ENCODE data around the gene SYNDIG1L.

Gene SYNDIG1L

DNA sequence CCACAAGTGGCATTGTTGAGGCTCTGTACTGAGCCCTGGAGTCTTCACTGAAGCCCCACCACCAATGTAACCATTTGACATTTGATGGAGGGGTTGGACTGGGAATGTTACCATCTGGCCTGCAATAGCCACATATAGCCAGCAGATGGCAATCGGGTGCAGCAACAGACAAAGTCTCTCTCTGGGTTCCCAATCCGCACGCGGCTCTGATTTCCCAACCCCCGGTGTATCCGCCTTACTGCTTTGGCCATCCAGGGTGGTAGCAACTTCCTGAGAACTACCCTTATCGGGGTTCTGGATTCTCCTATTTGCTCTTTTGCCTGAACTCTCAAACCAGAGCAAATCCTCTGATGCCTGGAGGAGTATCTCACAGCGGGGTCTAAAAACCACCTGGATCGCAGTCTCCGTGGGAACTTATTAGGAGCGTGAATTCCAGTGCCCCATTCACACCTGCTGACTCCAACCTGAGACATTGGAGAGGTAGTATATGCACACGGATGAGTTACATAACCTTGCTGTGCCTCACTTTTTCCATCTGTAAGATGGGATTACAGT is 63.6 kb downstream of the SYNDIG1L start:
- DNase-seq (ENCODE audit: low read depth, low spot score) = peak; percentile 84

DNA sequence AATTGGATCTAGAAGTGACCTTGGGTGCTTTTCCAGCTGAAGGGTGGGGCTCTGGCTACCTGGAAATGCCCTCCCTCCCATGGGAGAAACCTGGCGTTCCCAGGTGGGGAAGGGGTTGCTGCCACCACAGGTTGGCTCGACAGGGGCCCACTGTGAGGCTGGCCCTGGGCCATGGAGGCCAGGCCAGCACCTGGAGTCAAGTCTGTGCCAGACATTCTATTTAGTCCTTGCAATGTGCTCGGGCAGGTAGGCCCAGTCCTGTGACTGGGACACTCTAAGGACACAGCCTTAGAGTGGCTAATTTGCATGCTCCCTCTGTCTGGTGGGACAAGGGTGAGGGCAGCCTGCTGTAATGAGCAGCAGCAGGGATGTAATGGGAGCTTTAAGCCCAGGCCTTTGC is 65.8 kb downstream of the SYNDIG1L start:
- DNase-seq (ENCODE audit: low read depth, low spot score) = no peak

DNA sequence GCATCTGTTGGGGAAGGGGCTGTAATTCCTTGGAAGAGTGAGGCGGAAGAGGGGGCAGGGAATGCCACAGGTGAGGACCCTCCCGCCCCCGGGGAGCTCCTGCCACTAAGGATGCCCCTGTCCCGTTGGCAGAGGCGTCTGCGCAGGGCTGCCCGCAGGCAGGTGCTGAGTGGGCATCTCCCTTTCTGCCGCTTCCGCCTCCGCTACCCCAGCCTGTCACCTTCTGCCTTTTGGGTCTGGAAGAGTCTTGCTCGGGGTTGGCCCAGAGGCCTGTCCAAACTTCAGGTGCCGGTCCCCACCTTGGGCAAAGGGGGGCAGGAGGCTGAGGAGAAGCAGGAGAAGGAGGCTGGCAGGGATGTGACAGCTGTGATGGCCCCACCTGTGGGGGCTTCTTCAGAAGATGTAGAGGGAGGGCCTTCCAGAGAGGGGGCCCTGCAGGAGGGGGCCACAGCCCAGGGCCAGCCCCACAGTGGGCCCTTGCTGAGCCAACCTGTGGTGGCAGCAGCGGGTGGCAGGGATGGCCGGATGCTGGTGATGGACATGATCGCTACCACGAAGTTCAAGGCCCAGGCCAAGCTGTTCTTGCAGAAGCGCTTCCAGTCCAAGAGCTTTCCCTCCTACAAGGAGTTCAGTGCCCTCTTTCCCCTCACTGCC is 67.7 kb downstream of the SYNDIG1L start:
- DNase-seq (ENCODE audit: low read depth, low spot score) = no peak

DNA sequence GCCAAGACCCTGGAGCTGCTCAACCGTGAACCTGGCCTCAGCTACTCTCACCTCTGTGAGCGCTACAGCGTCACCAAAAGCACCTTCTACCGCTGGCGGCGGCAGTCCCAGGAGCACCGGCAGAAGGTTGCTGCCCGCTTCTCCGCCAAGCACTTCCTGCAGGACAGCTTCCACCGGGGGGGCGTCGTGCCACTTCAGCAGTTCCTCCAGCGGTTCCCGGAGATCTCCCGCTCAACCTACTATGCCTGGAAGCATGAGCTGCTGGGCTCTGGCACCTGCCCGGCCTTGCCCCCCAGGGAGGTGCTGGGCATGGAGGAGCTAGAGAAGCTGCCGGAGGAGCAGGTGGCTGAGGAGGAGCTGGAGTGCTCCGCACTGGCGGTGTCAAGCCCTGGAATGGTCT is 68.4 kb downstream of the SYNDIG1L start:
- DNase-seq (ENCODE audit: low read depth, low spot score) = no peak

DNA sequence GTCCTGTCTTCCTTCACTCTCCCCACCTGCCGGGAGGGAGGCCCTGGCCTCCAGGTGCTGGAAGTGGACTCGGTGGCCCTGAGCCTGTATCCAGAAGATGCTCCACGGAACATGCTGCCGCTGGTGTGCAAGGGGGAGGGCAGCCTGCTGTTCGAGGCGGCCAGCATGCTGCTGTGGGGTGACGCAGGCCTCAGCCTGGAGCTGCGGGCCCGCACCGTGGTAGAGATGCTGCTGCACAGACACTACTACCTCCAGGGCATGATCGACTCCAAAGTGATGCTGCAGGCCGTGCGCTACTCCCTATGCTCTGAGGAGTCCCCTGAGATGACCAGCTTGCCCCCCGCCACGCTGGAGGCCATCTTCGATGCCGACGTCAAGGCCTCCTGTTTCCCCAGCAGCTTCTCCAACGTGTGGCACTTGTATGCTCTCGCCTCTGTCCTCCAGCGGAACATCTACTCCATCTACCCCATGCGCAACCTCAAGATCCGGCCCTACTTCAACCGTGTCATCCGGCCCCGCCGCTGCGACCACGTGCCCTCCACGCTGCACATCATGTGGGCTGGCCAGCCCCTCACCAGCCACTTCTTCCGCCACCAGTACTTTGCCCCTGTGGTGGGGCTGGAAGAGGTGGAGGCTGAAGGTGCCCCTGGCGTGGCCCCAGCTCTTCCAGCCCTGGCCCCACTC is 69.0 kb downstream of the SYNDIG1L start:
- no peak for DNase-seq (ENCODE audit: low read depth, low spot score)

Data from astrocyte of the hippocampus (primary cell).